ENCODE measurements around the gene FAM219A.

DNA sequence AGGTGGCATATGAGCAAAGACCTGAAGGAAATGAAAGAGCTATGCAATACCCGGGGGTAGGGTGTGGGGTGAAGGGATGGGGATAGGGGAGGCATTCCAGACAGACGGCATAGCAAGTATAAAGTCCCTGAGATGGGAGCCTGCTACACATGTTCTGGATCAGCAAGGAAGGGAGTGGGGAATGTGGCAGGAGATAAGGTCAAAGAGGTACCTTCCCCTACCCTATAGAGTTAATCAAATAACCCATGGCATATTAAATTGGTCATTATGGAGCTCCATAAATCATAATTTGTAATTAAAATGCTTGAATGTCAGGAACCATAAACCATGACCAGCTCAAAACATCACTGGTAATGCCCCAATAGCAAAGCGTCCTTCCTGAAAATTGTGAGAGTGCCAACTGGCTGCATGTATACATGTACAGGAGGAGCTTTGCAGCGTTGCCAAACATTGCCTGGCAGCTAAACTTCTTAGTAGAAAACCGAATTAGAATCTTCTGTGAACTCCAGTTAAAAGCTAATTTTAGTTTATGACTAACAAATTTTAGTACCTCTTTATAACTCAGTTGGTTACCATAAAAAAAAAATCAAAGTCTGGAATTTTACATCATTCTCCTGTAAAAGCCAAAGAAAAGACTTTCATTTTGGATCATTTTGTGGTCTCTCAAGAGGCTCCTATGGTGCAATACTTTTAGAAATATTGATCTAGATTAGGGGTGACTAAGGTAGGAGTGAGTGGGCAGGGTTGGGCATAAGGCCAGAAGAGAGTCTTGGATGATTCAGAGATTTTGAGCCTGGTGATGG lies 4.9 kb upstream of the FAM219A start:
- TF ChIP-seq, protein P1, sequence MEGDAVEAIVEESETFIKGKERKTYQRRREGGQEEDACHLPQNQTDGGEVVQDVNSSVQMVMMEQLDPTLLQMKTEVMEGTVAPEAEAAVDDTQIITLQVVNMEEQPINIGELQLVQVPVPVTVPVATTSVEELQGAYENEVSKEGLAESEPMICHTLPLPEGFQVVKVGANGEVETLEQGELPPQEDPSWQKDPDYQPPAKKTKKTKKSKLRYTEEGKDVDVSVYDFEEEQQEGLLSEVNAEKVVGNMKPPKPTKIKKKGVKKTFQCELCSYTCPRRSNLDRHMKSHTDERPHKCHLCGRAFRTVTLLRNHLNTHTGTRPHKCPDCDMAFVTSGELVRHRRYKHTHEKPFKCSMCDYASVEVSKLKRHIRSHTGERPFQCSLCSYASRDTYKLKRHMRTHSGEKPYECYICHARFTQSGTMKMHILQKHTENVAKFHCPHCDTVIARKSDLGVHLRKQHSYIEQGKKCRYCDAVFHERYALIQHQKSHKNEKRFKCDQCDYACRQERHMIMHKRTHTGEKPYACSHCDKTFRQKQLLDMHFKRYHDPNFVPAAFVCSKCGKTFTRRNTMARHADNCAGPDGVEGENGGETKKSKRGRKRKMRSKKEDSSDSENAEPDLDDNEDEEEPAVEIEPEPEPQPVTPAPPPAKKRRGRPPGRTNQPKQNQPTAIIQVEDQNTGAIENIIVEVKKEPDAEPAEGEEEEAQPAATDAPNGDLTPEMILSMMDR (conservative IDR thresholded peaks at IDR 0.05; ENCODE audit: low read length), result no peak
- no peak for TF ChIP-seq EZH2phosphoT487 (IDR thresholded peaks at IDR 0.05; ENCODE audit: borderline replicate concordance, low read depth, low read length)
